Endothelial cell of umbilical vein (primary cell): Measurements from ENCODE around the gene KDM4E. TPM values are rescaled to one million over a fixed set of nuclear protein-coding genes. Genes with fewer than 3 reads are reported as not detected.

Source experiments
- BruUV-seq: library from RNA; stranded (reverse); fragments of 400-500 nt; replicated peaks from 2 replicates; lab custom pipeline; 2021; lab: Mats Ljungman, UMichigan
- CTCF ChIA-PET: fragments of 300-600, 350-600 bp; sonication (Branson Sonifier 250); formaldehyde crosslinking; loops from one replicate; lab custom pipeline; 2021; ENCODE audit warnings: antibody characterized with exemption, inconsistent platforms; lab: Charles Lee
- POLR2A ChIA-PET: fragments of 300-600, 350-600 bp; sonication (Branson Sonifier 250); formaldehyde crosslinking; loops from one replicate; lab custom pipeline; 2021; ENCODE audit warnings: antibody characterized with exemption, inconsistent platforms; lab: Charles Lee
- DNase-seq: peaks from one replicate; pipeline ENCODE4 v3.0.0-alpha.2; 2011; ENCODE audit warnings: low read depth, low spot score
- FAIRE-seq: peaks from 2 replicates; lab custom pipeline; 2011; peaks lifted over from hg19 to GRCh38; lab: Jason Lieb, UNC
- H2AFZ ChIP-seq: 2 replicates; pipeline ENCODE4 v1.6.0; 2012; ENCODE audit warnings: low read depth, low read length, control low read depth, inconsistent platforms
- H3K27ac ChIP-seq: 2 replicates; pipeline ENCODE4 v1.5.1; 2011; ENCODE audit warnings: low read depth, mild to moderate bottlenecking, control low read depth, low read length, moderate library complexity; ENCODE audit not compliant: insufficient read depth
- H3K27me3 ChIP-seq, 2 experiments: 2 replicates each; pipeline versions ENCODE4 v1.6.0 to v1.6.1; 2011; ENCODE audit warnings: low read length in 2 of 2, mixed read lengths in 1 of 2; ENCODE audit not compliant: control insufficient read depth in 2 of 2, insufficient read depth in 2 of 2
- H3K36me3 ChIP-seq, 2 experiments: 2 replicates in 1 of 2; 3 replicates in 1 of 2; pipeline ENCODE4 v1.5.1; 2011; ENCODE audit warnings: low read length in 2 of 2, mild to moderate bottlenecking in 1 of 2, moderate library complexity in 1 of 2; ENCODE audit not compliant: control insufficient read depth in 2 of 2, insufficient read depth in 2 of 2; ENCODE audit errors: extremely low read depth in 1 of 2
- H3K4me1 ChIP-seq: 3 replicates; pipeline ENCODE4 v1.5.1; 2011; ENCODE audit warnings: mild to moderate bottlenecking, low read length; ENCODE audit not compliant: control insufficient read depth, insufficient read depth; ENCODE audit errors: extremely low read depth
- H3K4me2 ChIP-seq: 2 replicates; pipeline ENCODE4 v1.6.1; 2011; ENCODE audit warnings: low read length, control low read depth, mixed read lengths; ENCODE audit not compliant: insufficient read depth
- H3K4me3 ChIP-seq, 3 experiments: fragments of 200-600 bp in 1 of 3; sonication (generic), shearing (Covaris generic) in 1 of 3; replicated peaks in 1 of 3; 2 replicates each; pipeline ENCODE4 v1.5.1; 2011 to 2016; ENCODE audit warnings: control low read depth in 3 of 3, low read length in 3 of 3, mild to moderate bottlenecking in 2 of 3, inconsistent platforms in 1 of 3, low read depth in 1 of 3, moderate library complexity in 1 of 3; ENCODE audit not compliant: insufficient read depth in 1 of 3
- H3K79me2 ChIP-seq: 2 replicates; pipeline ENCODE4 v1.6.0; 2012; ENCODE audit warnings: low read length, inconsistent platforms; ENCODE audit not compliant: control insufficient read depth, insufficient read depth
- H3K9ac ChIP-seq: replicated peaks from 2 replicates; pipeline ENCODE3; 2011; ENCODE audit warnings: low read length, control low read depth; ENCODE audit not compliant: insufficient read depth; ENCODE audit errors: extremely low read depth
- H3K9me1 ChIP-seq: replicated peaks from 3 replicates; pipeline ENCODE4 v1.6.0; 2011; ENCODE audit warnings: mild to moderate bottlenecking, low read length; ENCODE audit not compliant: control insufficient read depth, insufficient read depth; ENCODE audit errors: extremely low read depth
- H3K9me3 ChIP-seq: replicated peaks from 2 replicates; pipeline ENCODE4 v1.5.1; 2012; ENCODE audit warnings: low read length, inconsistent platforms; ENCODE audit not compliant: control insufficient read depth, insufficient read depth
- H4K20me1 ChIP-seq: replicated peaks from 2 replicates; pipeline ENCODE3; 2011; ENCODE audit warnings: mild to moderate bottlenecking, low read length; ENCODE audit not compliant: control insufficient read depth, insufficient read depth; ENCODE audit errors: extremely low read depth
- CTCF ChIP-seq, 2 donors: IDR thresholded peaks; 1 replicate in 1 of 2; 2 replicates in 1 of 2; pipeline ENCODE4 v1.5.1; 2011; ENCODE audit warnings: low read length in 2 of 2, mild to moderate bottlenecking in 2 of 2, moderate library complexity in 2 of 2, control low read depth in 1 of 2, inconsistent platforms in 1 of 2, low read depth in 1 of 2; ENCODE audit not compliant: insufficient read depth in 1 of 2; ENCODE audit errors: extremely low read depth in 1 of 2
- EZH2 ChIP-seq: IDR thresholded peaks from 2 replicates; pipeline ENCODE4 v1.6.1; 2012; ENCODE audit warnings: borderline replicate concordance, low read depth, mild to moderate bottlenecking, moderate library complexity, low read length, inconsistent platforms; ENCODE audit not compliant: severe bottlenecking
- FOS ChIP-seq: IDR thresholded peaks from 2 replicates; pipeline ENCODE4 v1.6.1; 2011; ENCODE audit warnings: mild to moderate bottlenecking, low read length, moderate library complexity, borderline replicate concordance; ENCODE audit not compliant: insufficient read depth
- JUN ChIP-seq: IDR thresholded peaks from 2 replicates; pipeline ENCODE4 v1.6.1; 2011; ENCODE audit warnings: borderline replicate concordance, low read depth; ENCODE audit not compliant: insufficient read length, insufficient read depth
- MAX ChIP-seq: IDR thresholded peaks from 2 replicates; pipeline ENCODE4 v1.6.1; 2011; ENCODE audit not compliant: insufficient read depth, insufficient read length
- MYC ChIP-seq: IDR thresholded peaks from one replicate; pipeline ENCODE4 v1.6.1; 2011; ENCODE audit warnings: mild to moderate bottlenecking, low read depth, low read length
- POLR2A ChIP-seq: IDR thresholded peaks from 2 replicates; pipeline ENCODE4 v1.6.1; 2012; ENCODE audit warnings: low read depth, mild to moderate bottlenecking, control low read depth, low read length
- POLR2AphosphoS5 ChIP-seq: IDR thresholded peaks from 2 replicates; pipeline ENCODE4 v1.6.1; 2012; ENCODE audit warnings: low read depth, mild to moderate bottlenecking, control low read depth, low read length, moderate library complexity; ENCODE audit not compliant: insufficient read depth
- dilution Hi-C: fragments of 300-500 bp; cut with MboI; formaldehyde crosslinking; loops from one replicate; pipeline ENCODE4 v1.15.0; 2019; ENCODE audit warnings: low sequenced_read_pairs; ENCODE audit not compliant: extremely low pct_ligation_motif_present
- intact Hi-C: fragments of 100-400 bp; cut with micrococcal nuclease; formaldehyde crosslinking; loops from one replicate; pipeline ENCODE4 v1.10.0; 2022
- polyA plus RNA-seq, 4 experiments: library from polyadenylated mRNA; depleted of rRNA in 3 of 4; stranded (reverse) in 3 of 4; unstranded in 1 of 4; fragments of >200 nt; gene quantifications; 2 replicates each; pipeline versions ENCODE4 v1.2.1 to v1.2.3, GENCODE V29; 2011 to 2012; ENCODE audit warnings: missing spikeins in 1 of 4
- total RNA-seq: library from RNA; stranded (reverse); gene quantifications from 2 replicates; pipeline ENCODE4 v1.2.3, GENCODE V29; 2021

Gene KDM4E
- total and polyA plus RNA-seq, 2 donors (not counting 3 experiments of a cell fraction or from before 2014, with no cell fraction given), result not detected

- H4K20me1 ChIP-seq, result no peaks in the 10 kb centered on the region
- H3K4me3 ChIP-seq, result no peak overlapping the region
- intact Hi-C loops (no loop called here), dilution Hi-C loops (no loop called here)
- no peaks in the 10 kb centered on the region for H3K27me3 ChIP-seq
- no peaks in the 10 kb centered on the region for H3K9me1 ChIP-seq
- ChIA-PET POLR2A (no interaction called here), CTCF (no interaction called here)
- no peaks in the 10 kb centered on the region for H3K4me1 ChIP-seq
- no peak overlapping the region for H3K27ac ChIP-seq
- no peak overlapping the region for H2AFZ ChIP-seq
- no TSS peak for BruUV-seq
- H3K36me3 ChIP-seq, result no peaks in the 10 kb centered on the region
- no peak overlapping the region for H3K9ac ChIP-seq
- no peak overlapping the region for H3K4me2 ChIP-seq
- no peaks in the 10 kb centered on the region for H3K79me2 ChIP-seq
- DNase-seq (no peak), FAIRE-seq (no peak)
- TF ChIP-seq POLR2A (no peak), CTCF (IDR thresholded peaks at IDR 0.05; ENCODE audit: extremely low read depth in 1 of 2, insufficient read depth in 1 of 2, low read depth in 1 of 2, low read length in 2 of 2) (no peak), MYC (no peak), MAX (no peak)
- no peaks in the 10 kb centered on the region for H3K9me3 ChIP-seq
Observed at GRCh38 chr11:94987378-94987777, 37.7 kb upstream of the KDM4E start.

GRCh38 chr11:94988748-94989147 lies 36.3 kb upstream of the KDM4E start:
- no peaks in the 10 kb centered on the region for H3K9me3 ChIP-seq
- BruUV-seq, result no TSS peak
- POLR2A ChIA-PET, result no interaction called here
- no peaks in the 10 kb centered on the region for H4K20me1 ChIP-seq
- intact Hi-C loops, result no loop called here
- CTCF ChIA-PET, result interaction anchor here (0.7 kb wide), 1 partner anchor 1411 kb away, joined by 3 read pairs; no protein-coding TSS in a partner anchor
- no peaks in the 10 kb centered on the region for H3K9me1 ChIP-seq
- no peak overlapping the region for H3K4me3 ChIP-seq
- H3K4me2 ChIP-seq, result no peak overlapping the region
- H3K9ac ChIP-seq, result no peak overlapping the region
- H3K79me2 ChIP-seq, result no peaks in the 10 kb centered on the region
- H3K27me3 ChIP-seq, result no peaks in the 10 kb centered on the region
- H3K36me3 ChIP-seq, result no peaks in the 10 kb centered on the region
- dilution Hi-C loops, result no loop called here
- H2AFZ ChIP-seq, result no peak overlapping the region
- FAIRE-seq (no peak), DNase-seq (no peak)
- TF ChIP-seq POLR2A (no peak), POLR2AphosphoS5 (no peak), MYC (no peak), EZH2 (no peak), JUN (no peak), FOS (no peak)
- H3K4me1 ChIP-seq, result no peaks in the 10 kb centered on the region
- H3K27ac ChIP-seq, result no peak overlapping the region
